GF-D8 (cell line): ENCODE measurements around the gene KCNQ5.

Source experiments
- DNase-seq: peaks from one replicate; lab custom pipeline; 2025; lab: John Stamatoyannopoulos, UW

Gene KCNQ5

DNA sequence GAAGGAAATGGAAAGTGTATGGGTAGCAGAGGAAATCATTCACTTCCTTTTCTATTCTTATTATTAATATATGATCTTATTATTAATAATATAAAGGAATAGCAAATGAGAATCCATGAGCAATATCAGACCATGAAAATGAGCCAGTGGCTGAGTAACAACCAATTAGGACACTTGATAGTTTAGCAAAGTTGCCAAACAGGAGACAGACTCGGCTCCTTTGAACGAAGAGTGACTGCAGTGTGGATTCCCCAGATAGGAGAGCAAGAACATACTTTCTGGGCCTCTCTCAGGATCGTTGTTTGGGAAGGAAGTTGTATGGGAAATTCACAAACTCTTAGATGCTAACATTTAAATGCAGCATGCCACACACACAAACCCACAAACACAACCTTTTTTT, 381.4 kb downstream of the KCNQ5 start:
- no peak for DNase-seq

DNA sequence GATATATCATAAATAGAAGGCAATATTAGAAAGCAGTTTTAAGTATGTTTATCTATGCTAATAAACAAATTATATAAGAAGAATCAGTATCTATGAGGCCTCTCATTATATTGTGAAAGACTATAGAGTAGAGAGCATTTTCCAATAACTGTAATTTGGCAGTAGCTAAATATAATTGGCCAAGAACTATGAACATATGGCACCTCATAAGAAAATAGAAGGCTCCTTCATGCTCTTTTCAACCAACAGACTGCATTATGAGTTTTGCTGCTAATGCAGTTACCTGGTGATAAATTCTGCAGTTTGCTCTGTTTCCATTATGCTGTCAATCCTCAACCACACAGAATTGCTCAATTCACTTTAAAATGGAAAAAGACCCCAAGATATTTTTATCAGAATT, 382.4 kb downstream of the KCNQ5 start:
- DNase-seq: no peak

DNA sequence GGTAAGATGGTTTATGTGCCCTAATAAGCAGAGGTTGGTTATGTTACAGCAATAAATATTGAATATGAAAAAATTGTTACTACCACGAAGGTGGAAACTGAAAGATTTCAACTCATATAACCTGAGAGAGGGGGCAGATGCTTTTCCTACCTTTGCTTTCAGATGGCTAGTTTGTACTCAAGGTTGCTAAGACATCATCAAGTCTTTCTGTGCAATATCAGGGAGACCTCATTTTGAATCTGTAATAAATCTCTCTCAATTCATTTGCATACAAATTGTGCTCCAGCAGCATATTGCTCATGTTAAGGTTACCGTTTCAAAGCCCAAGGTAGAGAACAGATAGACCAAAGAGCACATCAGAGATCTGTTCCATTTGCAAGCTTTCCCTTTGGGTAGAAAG, 383.0 kb downstream of the KCNQ5 start:
- no peak for DNase-seq

DNA sequence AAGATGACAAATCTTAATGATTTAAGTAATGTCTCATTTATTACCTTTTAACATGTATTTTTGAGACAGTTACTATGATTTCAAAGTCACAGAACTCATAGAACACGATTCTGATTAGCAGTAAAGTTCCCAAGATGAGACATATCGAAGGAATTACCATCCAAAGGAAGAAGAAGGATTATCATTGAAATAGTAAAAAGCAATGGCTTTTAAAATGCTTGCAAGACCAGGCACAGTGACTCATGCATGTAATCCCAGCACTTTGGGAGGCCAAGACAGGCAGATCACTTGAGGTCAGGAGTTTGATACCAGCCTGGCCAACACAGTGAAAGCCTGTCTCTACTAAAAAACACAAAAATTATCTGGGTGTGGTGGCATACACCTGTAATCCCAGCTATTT, 384.3 kb downstream of the KCNQ5 start:
- no peak for DNase-seq

DNA sequence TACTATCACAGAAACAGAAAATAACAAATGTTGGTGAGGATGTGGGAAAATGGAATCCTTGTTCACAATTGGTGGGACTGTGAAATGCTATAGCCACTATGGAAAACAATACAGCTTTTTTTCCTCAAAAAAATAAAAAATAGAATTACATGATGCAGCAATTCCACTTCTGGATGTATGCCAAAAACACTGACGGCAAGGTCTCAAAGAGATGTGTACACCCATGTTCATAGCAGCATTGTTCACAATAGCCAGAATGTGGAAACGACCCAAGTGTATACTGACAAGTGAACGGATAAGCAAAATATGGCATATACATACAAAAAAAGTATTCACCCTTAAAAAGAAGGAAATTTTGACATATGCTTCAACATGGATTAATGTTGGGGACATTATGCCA, 390.1 kb downstream of the KCNQ5 start:
- no peak for DNase-seq

DNA sequence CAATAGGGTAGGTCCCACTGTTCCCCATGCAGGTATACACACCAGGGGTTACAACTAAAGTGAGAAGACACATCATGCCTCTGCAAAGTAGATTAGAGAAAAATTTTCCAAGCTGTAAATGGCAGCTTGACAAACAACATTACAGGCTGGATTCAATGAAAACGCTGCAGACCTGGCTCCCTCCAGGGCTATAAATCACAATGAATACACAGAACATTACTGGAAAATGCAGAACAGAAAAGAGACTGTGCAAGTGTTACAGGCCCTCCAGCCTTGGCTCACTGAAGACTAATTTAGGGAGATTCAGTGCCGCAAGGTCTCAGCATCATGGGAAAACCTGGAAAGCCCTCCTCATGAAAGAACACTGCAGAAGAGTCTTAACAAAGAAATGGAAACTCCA, 395.6 kb downstream of the KCNQ5 start:
- DNase-seq: no peak

DNA sequence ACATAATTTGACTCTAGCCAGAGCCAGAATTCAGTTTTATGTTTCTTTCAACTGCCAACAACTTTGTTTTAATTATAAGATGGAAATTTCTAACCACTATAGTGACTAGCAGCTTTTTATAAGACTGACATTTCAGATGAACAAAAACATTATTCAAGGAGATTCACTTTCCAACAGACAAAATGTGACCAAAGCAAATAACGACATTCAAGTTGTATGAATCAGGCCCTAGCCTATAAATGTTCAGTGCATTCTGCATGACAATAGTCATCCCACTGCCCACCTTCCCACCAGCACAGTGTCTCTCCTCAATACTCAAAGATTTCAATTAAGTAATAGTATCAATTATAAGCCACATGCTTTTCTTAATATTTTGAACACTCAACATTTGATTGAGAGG, 402.7 kb downstream of the KCNQ5 start:
- DNase-seq: no peak

DNA sequence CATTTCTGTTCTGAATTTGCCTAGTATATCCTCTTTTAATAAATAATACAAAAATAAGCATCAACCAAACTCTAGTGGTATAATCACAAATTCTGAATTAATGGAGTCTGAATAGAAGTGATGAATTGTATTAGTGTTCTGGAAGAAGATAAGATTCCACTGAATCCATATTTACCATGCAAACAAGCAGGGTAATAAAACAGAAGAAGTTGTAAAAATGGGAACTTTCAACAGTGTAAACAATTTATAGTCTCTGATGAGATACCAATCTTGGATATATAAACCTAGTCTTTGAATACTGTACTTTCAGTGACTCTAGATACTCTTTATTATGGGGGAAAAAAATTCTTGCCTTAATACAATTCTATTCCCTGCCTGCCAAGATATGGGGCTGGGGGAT, 405.8 kb downstream of the KCNQ5 start:
- no peak for DNase-seq

DNA sequence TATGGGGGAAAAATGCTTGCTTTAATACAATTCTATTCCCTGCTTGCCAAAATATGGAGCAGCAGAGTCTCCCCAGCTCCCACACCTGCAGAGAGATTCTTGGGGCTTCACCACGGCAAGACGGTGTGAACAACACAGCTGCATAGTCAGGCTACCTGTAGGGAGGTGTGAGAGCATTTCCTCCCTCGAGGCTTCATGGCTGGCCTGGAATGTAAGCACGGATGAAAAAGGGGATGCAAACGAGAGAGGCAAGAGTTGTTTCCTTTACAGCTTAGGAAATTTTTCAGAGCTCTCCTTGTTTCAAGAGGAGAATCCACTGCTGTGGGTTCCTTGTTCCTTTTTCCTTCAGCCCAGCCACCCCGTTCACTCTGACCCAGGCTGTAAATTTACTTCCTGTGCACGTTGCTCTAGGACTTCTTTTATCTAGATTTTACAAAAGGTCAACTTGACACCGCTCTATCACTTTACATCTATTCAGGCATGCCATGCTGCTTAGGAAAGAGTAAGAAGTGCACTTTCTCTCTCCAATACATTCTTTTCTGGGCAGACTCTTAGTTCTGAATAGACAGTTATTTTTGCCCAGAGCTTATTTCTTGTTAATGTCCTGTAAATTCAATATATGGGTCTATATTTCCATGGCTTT, 406.4 kb downstream of the KCNQ5 start:
- peak; percentile 60 for DNase-seq

DNA sequence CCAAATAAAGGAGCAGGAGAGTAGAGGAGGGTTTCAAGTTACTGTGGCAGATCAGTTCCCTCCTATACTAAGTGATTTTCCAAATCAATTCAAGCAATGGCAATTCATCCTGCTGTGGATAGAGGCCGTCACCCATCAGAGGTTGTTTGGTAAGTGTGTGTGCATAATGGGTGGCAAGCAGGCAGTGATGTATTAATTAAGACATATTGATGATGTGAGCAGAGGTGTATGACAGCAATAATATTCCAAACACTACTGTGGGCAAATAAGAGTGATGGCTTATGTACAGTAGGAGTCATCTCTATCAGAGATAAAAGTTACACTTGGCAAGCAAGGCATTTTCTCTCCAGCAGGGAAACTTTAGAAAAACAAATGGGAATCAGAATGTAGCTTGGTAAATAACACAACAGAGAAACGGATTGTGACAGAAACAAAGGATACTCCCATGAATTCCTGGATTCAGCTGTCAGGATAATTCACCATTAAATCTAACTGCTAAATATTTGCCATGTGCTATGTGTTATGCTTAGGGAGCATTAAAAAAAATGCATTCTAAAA, 407.1 kb downstream of the KCNQ5 start:
- no peak for DNase-seq

DNA sequence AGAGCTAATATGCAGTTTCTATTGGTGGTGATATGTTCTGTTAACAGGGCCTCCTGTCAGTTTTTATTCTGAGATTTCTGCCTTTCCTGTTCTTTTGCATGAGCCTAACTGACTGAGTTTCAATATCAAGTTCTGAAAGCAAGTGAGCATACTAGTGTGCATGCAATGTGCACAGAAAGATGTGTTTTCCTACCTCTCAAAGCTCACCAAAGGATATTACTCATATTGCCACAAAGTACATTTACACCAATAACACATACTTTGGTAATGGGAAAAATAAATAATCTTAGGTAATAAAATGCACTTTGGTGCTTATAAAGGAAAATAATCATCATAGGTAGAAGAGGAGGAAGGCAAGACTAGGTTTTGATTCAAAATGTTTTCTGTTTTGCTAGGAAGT, 408.4 kb downstream of the KCNQ5 start:
- DNase-seq: no peak

DNA sequence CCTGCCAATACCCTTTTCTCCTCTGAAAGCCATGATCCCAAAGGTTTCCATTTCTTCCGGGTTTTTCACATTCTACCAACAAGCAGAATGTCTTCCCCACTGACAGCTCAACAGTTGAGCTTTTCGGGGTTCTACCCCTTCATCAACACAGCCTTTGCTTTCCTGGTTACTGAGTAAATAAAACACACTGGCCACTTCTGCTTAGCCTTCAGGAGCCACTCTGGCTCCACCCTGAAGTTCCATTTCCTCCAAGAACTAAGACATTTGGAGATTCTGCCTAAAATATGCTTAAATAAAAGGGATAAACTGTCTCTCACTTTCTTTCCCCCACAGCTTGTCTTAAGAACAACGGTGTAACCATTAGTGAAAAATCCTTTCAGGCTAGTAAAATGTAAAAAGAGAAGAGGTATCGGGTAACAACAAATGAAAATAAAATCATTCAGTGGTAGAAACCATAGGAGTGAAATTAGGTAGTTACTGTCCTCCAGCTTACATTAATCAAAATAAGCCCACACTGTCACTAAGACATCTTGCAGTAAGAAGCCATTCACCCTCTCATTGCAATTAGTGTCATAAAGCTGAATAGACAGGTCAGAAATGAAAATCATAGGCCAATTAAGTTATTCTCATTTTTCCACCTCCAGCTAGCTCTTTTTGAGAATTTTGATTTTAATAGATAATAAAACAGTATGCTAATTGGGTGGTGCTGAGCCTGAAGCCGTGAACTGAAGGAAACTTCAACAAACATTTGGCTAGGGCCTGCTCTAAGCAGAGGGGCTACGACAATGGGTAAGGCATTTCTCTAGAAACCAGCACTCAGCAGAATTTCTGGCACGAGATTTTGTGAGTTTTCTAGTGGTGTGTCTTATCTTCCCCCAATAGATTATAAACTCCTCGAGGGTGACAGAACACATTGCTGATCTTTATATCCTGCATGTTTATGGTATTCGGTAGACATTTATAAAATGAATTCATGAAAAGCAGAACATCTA, 409.2 kb downstream of the KCNQ5 start:
- DNase-seq: no peak

DNA sequence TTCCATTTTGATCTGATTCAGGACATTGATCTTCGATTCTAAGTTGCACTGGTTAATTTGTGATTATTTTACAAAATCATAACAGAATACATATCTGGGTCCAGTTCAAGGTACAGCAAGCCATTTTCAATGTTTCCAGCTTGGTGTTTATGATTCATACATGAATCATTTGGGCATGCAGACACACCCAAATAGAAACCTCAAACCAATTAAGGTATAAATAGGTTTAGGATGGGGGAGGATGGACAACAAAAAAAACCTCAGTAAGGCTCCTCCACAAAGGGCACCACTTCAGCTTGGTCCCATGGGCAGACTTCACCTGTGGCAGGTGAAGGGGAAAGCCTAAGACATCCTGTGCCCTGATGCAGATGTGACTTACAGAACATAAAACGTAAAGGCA, 410.7 kb downstream of the KCNQ5 start:
- DNase-seq: no peak

DNA sequence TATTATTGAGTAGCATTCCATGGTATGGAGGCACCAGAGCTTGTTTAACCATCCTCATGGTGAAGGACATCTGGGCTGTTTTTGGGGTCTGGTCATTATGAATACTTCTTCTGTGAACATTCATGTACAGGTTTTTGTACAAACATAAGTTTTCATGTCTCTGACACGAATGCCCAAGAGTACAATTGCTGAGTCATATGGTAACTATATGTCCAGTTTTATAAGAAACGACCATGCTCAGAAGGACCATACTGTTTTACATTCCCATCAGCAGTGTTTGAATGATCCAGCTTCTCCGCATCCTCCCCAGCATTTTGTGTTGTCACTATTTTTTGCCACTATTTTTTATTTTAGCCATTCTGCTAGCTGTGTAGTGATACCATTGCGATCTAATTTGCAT, 414.8 kb downstream of the KCNQ5 start:
- no peak for DNase-seq

DNA sequence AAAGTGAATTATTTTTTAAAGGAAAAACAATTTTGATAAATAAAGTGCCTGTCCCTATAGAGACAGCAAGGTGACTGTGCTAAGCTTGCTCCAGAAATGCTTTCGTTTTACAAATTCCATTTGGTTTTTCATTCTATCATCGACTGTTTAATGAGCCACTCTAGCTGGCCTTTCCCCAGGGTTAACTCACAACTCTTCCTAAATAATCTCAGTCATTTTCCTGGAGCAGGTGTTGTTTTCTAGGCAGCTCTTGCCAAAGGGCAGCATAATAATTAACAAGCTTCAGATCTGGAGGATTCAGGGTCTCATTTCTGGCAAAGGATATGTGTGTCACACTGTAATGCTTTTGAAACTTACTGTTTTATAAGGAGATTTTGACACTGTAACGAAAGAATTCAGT, 419.2 kb downstream of the KCNQ5 start:
- no peak for DNase-seq

DNA sequence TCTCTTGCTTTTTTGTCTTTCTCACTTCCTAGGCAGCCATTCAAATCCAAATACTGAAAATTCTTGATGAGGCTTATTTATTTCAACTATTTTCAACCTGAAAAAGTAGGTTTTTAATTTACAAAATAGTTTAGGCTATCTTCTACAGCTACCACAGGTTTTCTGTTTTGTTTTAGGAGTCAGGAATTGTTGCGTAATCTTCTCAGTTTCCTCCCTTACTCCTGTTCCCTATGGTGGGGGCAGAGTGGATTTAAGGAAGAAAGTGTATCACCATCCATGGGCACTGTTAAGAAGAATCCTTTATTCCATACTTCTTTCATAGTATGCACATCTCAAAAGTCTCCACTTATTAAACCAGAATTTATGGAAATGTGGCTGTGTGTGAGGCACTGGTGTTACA, 421.0 kb downstream of the KCNQ5 start:
- no peak for DNase-seq

DNA sequence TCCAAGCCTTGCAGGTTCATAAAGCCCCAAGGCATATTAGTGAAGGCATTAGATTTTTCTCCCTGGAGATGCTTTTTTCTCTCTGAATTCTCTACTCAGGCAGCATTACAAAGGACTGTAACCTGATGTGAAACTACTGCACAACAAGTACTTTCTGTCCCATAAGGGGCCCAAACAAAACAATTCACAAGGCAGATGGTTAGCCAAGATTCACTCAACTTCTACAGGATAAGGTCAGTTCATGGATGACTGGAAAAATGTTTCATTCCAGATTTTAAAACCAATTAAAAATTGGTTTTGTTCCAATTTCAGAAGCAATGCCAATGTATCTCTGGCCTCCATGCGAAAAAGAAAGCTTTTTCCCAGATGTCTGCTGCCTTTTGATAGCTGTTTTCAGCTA, 421.6 kb downstream of the KCNQ5 start:
- no peak for DNase-seq

DNA sequence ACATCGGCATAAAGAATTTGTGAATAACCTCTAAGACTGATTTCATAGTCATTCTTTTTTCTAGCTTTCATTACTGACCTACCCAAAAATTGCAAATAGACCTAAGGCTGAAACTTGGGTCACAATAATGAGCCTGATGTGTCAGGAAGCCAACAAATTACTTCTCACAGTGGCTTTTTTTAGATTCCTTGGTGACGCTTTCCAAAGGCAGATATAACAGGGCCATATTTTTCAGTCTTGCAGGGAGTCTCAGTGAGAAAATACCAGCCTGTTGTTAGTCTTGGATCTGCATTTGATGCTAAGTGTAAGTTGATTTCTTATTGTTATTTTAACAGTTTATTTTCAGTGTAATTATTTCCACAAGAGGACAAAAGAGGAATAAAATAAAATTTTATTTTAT, 423.7 kb downstream of the KCNQ5 start:
- DNase-seq: no peak

DNA sequence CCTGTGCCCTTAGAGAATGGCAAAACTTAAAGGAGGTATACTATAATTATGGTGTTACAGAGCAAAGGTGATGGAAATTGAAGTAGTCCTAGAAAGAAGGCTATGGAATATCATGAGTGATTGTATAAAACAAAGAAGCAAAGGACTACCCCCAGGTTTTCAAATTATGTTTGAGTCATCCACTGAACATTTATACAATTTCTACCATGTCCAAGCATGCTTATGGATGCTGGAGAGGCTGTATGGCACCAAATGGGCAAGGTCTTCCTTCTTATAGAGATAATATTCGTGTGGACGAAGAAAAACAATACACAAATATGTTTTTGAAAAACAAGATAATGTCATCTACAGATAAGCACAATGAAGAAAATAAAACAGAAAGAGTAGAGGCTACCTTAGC, 425.9 kb downstream of the KCNQ5 start:
- DNase-seq: no peak

DNA sequence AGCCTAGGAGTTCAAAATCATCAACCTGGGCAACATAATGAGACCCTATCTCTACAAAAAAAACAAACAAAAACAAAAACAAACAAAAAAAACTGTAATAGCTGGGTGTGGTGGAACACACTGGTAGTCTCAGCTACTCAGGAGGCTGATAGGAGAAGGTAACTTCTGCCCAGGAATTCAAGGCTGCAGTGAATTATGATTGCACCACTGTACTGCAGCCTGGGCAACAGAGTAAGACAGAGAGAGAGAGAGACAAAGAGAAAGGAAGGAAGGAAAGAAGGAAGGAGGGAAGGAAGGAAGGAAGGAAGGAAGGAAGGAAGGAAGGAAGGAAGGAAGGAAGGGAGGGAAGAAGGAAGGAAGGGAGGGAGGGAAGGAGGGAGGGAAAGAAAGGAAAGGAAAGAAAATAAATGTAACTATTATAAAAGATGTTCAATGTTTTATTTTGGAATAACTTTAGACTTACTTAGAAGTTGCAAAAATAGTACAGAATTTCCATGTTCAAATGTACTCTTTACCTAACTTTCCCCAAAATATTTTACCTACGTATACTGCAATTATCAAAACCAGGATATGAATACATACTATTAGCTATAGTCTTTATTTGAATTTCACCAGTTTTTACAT, 428.2 kb downstream of the KCNQ5 start:
- no peak for DNase-seq

DNA sequence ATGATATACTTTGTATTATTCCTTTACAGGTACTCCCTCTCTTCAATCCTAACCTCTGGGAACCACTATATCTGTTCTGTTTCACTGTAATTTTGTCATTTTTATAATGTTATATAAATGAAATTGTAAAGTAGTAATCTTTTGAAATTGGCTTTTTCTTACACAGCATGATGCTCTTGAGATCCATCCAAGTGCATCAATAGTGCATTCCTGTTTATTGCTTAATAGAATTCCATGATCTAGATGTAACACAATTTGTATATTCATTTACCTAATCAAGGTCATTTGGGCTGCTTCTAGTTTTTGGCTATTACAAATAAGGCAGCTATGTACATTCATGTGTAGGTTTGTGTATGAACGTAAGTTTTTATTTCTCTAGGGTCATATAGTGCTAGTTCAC, 428.8 kb downstream of the KCNQ5 start:
- DNase-seq: no peak

DNA sequence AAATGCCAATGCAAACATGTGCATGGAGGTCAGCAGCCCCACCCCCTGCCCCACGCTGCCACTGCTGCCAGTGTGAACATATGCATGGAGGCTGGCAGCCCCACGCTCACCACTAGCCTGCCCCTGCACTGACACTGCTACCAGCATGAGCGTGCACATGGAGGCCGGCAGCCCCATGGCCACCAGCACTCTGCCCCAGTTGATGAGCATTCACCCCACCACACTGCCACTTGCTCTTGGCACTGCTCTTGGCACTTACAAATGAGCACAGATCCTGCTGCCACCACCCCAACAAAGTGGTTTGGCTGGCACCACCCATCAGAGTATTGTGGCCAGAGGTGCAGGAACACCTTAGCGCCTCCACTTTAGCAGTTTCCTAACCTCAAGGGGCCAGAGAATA, 429.3 kb downstream of the KCNQ5 start:
- no peak for DNase-seq

DNA sequence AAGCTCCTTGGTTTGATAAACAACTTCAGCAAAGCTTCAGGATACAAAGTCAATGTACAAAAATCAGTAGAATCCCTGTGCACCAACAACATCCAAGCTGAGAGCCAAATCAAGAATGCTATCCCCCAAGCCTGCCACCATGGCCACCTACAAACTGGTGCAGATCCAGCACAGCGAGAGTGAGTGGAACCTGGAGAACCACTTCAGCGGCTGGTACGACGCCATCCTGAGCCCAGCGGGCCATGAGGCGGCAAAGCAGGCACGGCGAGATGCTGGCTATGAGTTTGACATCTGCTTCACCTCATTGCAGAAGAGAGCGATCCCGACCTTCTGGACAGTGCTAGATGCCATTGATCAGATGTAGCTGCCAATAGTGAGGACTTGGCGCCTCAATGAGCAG, 433.1 kb downstream of the KCNQ5 start:
- DNase-seq: no peak
